WTC11 (cell line): ENCODE data around the gene HMX2. TPM values are rescaled to one million over a fixed set of nuclear protein-coding genes. Genes with fewer than 3 reads are reported as not detected.

Experiments used
- ATAC-seq: fragments of 200-7000 bp; cut with Tn5 transposase; 2 replicates; pipeline ENCODE4 v1.10.0; 2021; ENCODE audit warnings: mild to moderate bottlenecking, moderate library complexity
- CTCF ChIA-PET: fragments of 300-600 bp; sonication (Branson Sonifier 250); formaldehyde crosslinking; loops from one replicate; lab custom pipeline; 2021; ENCODE audit warnings: antibody characterized with exemption; lab: Charles Lee
- POLR2A ChIA-PET: fragments of 350-600 bp; sonication (Branson Sonifier 250); formaldehyde crosslinking; loops from one replicate; lab custom pipeline; 2021; ENCODE audit warnings: antibody characterized with exemption; lab: Charles Lee
- DNase-seq: peaks from one replicate; pipeline ENCODE4 v3.0.0; 2021; ENCODE audit warnings: low spot score
- H3K27ac Mint-ChIP-seq: 2 replicates; pipeline ENCODE4 v1.8.0; 2021; ENCODE audit warnings: mixed read lengths
- H3K27me3 Mint-ChIP-seq: 2 replicates; pipeline ENCODE4 v1.8.0; 2021; ENCODE audit warnings: low read depth, mild to moderate bottlenecking, moderate library complexity, mixed read lengths
- H3K36me3 Mint-ChIP-seq: 2 replicates; pipeline ENCODE4 v1.8.0; 2021; ENCODE audit warnings: mixed read lengths
- H3K4me1 Mint-ChIP-seq: 2 replicates; pipeline ENCODE4 v1.8.0; 2022; ENCODE audit warnings: mixed read lengths
- H3K4me3 Mint-ChIP-seq: 2 replicates; pipeline ENCODE4 v1.8.0; 2021; ENCODE audit warnings: mild to moderate bottlenecking, moderate library complexity, mixed read lengths
- H3K9me3 Mint-ChIP-seq: 2 replicates; pipeline ENCODE4 v1.8.0; 2021; ENCODE audit warnings: mixed read lengths
- ATF1 ChIP-seq: sonication (generic); formaldehyde crosslinking; IDR thresholded peaks from 2 replicates; pipeline ENCODE4 v1.8.1; 2023; ENCODE audit warnings: mild to moderate bottlenecking, moderate library complexity, missing genetic modification reagents
- ATF3 ChIP-seq: sonication (generic); formaldehyde crosslinking; conservative IDR thresholded peaks from 2 replicates; pipeline ENCODE4 v1.8.1; 2022; ENCODE audit warnings: mild to moderate bottlenecking, missing genetic modification reagents
- ERG ChIP-seq: fragments of 250-450 bp; sonication (Bioruptor Pico); IDR thresholded peaks from 2 replicates; pipeline ENCODE4 v1.8.0; 2021; ENCODE audit warnings: mild to moderate bottlenecking
- ETV6 ChIP-seq: sonication (generic); formaldehyde crosslinking; IDR thresholded peaks from 2 replicates; pipeline ENCODE4 v1.8.1; 2022; ENCODE audit warnings: mild to moderate bottlenecking, missing genetic modification reagents
- IRF2 ChIP-seq: sonication (generic); formaldehyde crosslinking; IDR thresholded peaks from 2 replicates; pipeline ENCODE4 v1.8.0; 2022; ENCODE audit warnings: low read depth, missing genetic modification reagents, borderline replicate concordance
- JAZF1 ChIP-seq: fragments of 250-450 bp; sonication (Bioruptor Pico); IDR thresholded peaks from 2 replicates; pipeline ENCODE4 v1.9.0; 2021; ENCODE audit warnings: moderate library complexity, mild to moderate bottlenecking, inconsistent platforms
- JUN ChIP-seq: sonication (generic); formaldehyde crosslinking; IDR thresholded peaks from 2 replicates; pipeline ENCODE4 v1.8.0; 2023; ENCODE audit warnings: mild to moderate bottlenecking, missing genetic modification reagents
- MAX ChIP-seq: sonication (generic); formaldehyde crosslinking; IDR thresholded peaks from 2 replicates; pipeline ENCODE4 v1.8.0; 2022; ENCODE audit warnings: mild to moderate bottlenecking, missing genetic modification reagents
- NFATC4 ChIP-seq: fragments of 250-450 bp; sonication (Bioruptor Pico); IDR thresholded peaks from 2 replicates; pipeline ENCODE4 v1.9.0; 2021; ENCODE audit warnings: mild to moderate bottlenecking
- PRDM15 ChIP-seq: sonication (generic); formaldehyde crosslinking; IDR thresholded peaks from 2 replicates; pipeline ENCODE4 v1.8.0; 2022; ENCODE audit warnings: missing genetic modification reagents
- PRRX2 ChIP-seq: fragments of 250-450 bp; sonication (Bioruptor Pico); IDR thresholded peaks from 2 replicates; pipeline ENCODE4 v1.8.0; 2021; ENCODE audit warnings: mild to moderate bottlenecking
- RELA ChIP-seq: sonication (generic); formaldehyde crosslinking; IDR thresholded peaks from 2 replicates; pipeline ENCODE4 v1.8.1; 2022; ENCODE audit warnings: missing genetic modification reagents, mild to moderate bottlenecking, borderline replicate concordance
- SOX15 ChIP-seq: fragments of 250-450 bp; sonication (Bioruptor Pico); IDR thresholded peaks from 2 replicates; pipeline ENCODE4 v1.9.0; 2021; ENCODE audit warnings: mild to moderate bottlenecking
- SP1 ChIP-seq: sonication (generic); formaldehyde crosslinking; conservative IDR thresholded peaks from 2 replicates; pipeline ENCODE4 v1.8.1; 2022; ENCODE audit warnings: missing genetic modification reagents
- TCF7 ChIP-seq: sonication (generic); formaldehyde crosslinking; IDR thresholded peaks from 2 replicates; pipeline ENCODE4 v1.8.0; 2022; ENCODE audit warnings: mild to moderate bottlenecking, low read depth, missing genetic modification reagents, moderate library complexity
- TP53 ChIP-seq: sonication (generic); formaldehyde crosslinking; IDR thresholded peaks from 2 replicates; pipeline ENCODE4 v1.8.1; 2023; ENCODE audit warnings: mild to moderate bottlenecking, missing genetic modification reagents
- USF1 ChIP-seq: sonication (generic); formaldehyde crosslinking; IDR thresholded peaks from 2 replicates; pipeline ENCODE4 v1.8.0; 2022; ENCODE audit warnings: mild to moderate bottlenecking, missing genetic modification reagents
- ZNF281 ChIP-seq: sonication (generic); formaldehyde crosslinking; IDR thresholded peaks from 2 replicates; pipeline ENCODE4 v1.8.0; 2023; ENCODE audit warnings: mild to moderate bottlenecking, missing genetic modification reagents
- ZNF416 ChIP-seq: fragments of 250-450 bp; sonication (Bioruptor Pico); IDR thresholded peaks from 2 replicates; pipeline ENCODE4 v1.9.0; 2021; ENCODE audit warnings: mild to moderate bottlenecking, inconsistent platforms
- total RNA-seq: library from RNA; stranded (reverse); gene quantifications from 3 replicates; pipeline ENCODE4 v1.2.3, GENCODE V29; 2021

The HMX2 gene
- total RNA-seq, 1 experiment from 2014 or later: 0.59 TPM

GRCh38 chr10:123187781-123188180, 39.8 kb downstream of the HMX2 start:
- ChIA-PET CTCF (no interaction called here), POLR2A (no interaction called here)
- Mint-ChIP-seq H3K4me3 (no peak overlapping the region), H3K4me1 (peaks cover 10% of the 10 kb centered on the region), H3K27ac (no peak overlapping the region), H3K9me3 (peaks cover 10% of the 10 kb centered on the region), H3K36me3 (peaks cover 19% of the 10 kb centered on the region), H3K27me3 (no peaks in the 10 kb centered on the region)
- TF ChIP-seq JAZF1 (CRISPR knock-in tag) (no peak), TP53 (CRISPR knock-in tag) (no peak), ZNF416 (CRISPR knock-in tag) (no peak), ZNF281 (CRISPR knock-in tag) (no peak), USF1 (no peak)
- ATAC-seq: no peak
- DNase-seq: no peak

- peaks cover 34% of the 10 kb centered on the region for H3K4me1 Mint-ChIP-seq
- no peaks in the 10 kb centered on the region for H3K9me3 Mint-ChIP-seq
- peaks cover 4% of the 10 kb centered on the region; the same call in 1 of the 2 replicates for H3K36me3 Mint-ChIP-seq
- no peaks in the 10 kb centered on the region for H3K27me3 Mint-ChIP-seq
- ChIA-PET POLR2A (no interaction called here), CTCF (no interaction called here)
- no peak for TF ChIP-seq ATF3 (CRISPR knock-in tag)
- no peak for TF ChIP-seq ERG (CRISPR knock-in tag)
- TF ChIP-seq IRF2: no peak
- TF ChIP-seq ATF1 (CRISPR knock-in tag): no peak
- TF ChIP-seq NFATC4 (CRISPR knock-in tag): no peak
- no peak for TF ChIP-seq JUN (CRISPR knock-in tag)
- TF ChIP-seq RELA (CRISPR knock-in tag): no peak
- TF ChIP-seq PRDM15 (CRISPR knock-in tag): no peak
- TF ChIP-seq SP1 (CRISPR knock-in tag): no peak
- TF ChIP-seq PRRX2: no peak
- TF ChIP-seq TCF7 (CRISPR knock-in tag): no peak
- TF ChIP-seq ETV6 (CRISPR knock-in tag): no peak
- no peak for TF ChIP-seq SOX15 (CRISPR knock-in tag)
- TF ChIP-seq MAX (CRISPR knock-in tag): no peak
- no peak for DNase-seq
- ATAC-seq: no peak
- H3K27ac Mint-ChIP-seq: no peak overlapping the region
- no peak overlapping the region for H3K4me3 Mint-ChIP-seq
Measured at GRCh38 chr10:123191886-123192285, 44.0 kb downstream of the HMX2 start.
